ENCODE measurements around the gene HNRNPL.

DNA sequence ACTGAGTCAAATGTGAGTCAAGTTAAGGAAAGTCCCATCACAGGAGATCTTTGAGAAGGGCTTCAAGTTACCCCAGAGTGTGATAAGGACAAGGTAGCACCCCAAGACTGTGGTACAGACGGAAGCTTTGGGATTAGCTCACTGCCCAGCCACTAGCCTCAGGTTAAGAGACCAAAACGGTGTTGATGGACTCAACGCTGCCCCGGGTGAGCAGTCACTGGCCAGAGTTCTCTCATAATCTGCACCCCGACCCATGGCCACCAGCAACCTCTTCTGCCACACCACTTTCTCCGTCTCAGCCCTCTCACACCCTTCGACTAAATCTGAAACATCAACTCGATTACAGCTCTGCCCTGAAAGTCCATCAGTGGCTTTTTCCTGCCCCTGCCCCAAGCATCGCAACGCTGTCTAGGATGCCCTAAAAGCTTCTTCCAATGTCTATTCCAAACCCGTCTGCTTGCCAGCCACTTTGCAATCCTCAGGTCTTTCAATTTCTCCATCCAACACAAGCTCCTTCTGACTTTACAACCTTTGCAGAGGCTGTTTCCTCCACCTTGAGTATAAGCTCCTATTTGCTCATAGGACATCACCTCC, 5.6 kb downstream of the HNRNPL start:
- TF ChIP-seq, protein P1, sequence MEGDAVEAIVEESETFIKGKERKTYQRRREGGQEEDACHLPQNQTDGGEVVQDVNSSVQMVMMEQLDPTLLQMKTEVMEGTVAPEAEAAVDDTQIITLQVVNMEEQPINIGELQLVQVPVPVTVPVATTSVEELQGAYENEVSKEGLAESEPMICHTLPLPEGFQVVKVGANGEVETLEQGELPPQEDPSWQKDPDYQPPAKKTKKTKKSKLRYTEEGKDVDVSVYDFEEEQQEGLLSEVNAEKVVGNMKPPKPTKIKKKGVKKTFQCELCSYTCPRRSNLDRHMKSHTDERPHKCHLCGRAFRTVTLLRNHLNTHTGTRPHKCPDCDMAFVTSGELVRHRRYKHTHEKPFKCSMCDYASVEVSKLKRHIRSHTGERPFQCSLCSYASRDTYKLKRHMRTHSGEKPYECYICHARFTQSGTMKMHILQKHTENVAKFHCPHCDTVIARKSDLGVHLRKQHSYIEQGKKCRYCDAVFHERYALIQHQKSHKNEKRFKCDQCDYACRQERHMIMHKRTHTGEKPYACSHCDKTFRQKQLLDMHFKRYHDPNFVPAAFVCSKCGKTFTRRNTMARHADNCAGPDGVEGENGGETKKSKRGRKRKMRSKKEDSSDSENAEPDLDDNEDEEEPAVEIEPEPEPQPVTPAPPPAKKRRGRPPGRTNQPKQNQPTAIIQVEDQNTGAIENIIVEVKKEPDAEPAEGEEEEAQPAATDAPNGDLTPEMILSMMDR (IDR thresholded peaks at IDR 0.05; ENCODE audit: poor library complexity), result no peak
- TF ChIP-seq EZH2phosphoT487 (IDR thresholded peaks at IDR 0.05; ENCODE audit: low read depth, severe bottlenecking, unreplicated experiment), result no peak

Measured in hepatocyte (in vitro differentiated cells).